RWPE2 (cell line): ENCODE data around the gene NCMAP.
"Not testable (repeated sequence)": the region's sequence is repeated elsewhere in the genome, so short reads cannot be mapped to it uniquely, and the experiment has no call there.

Experiments used
- ATAC-seq: fragments of 200-7000 bp; cut with Tn5 transposase; 3 replicates; pipeline ENCODE4 v1.9.1; 2021; ENCODE audit warnings: low read depth
- DNase-seq: peaks from one replicate; pipeline ENCODE4 v3.0.0-alpha.2; 2020; ENCODE audit warnings: low spot score
- H3K27ac ChIP-seq: fragments of 450-650 bp; 2 replicates; pipeline ENCODE4 v1.5.1; 2017; ENCODE audit warnings: mild to moderate bottlenecking; ENCODE audit not compliant: poor library complexity, severe bottlenecking
- H3K27me3 ChIP-seq: fragments of 250-450 bp; sonication (Bioruptor Pico); 2 replicates; pipeline ENCODE4 v1.5.1; 2021; ENCODE audit warnings: mild to moderate bottlenecking, moderate library complexity; ENCODE audit not compliant: insufficient read depth, poor library complexity, severe bottlenecking
- H3K36me3 ChIP-seq: fragments of 250-450 bp; sonication (Bioruptor Pico); 2 replicates; pipeline ENCODE4 v1.5.1; 2020; ENCODE audit warnings: low read depth, mild to moderate bottlenecking, moderate library complexity
- H3K4me1 ChIP-seq: fragments of 250-450 bp; sonication (Bioruptor Pico); 2 replicates; pipeline ENCODE4 v1.5.1; 2021; ENCODE audit warnings: mild to moderate bottlenecking, moderate library complexity; ENCODE audit not compliant: insufficient read depth, poor library complexity, severe bottlenecking
- H3K4me3 ChIP-seq: fragments of 250-450 bp; sonication (Bioruptor Pico); 2 replicates; pipeline ENCODE4 v1.5.1; 2021; ENCODE audit warnings: mild to moderate bottlenecking, moderate library complexity; ENCODE audit not compliant: severe bottlenecking
- H3K9me3 ChIP-seq: fragments of 250-450 bp; sonication (Bioruptor Pico); 2 replicates; pipeline ENCODE4 v1.5.1; 2021; ENCODE audit warnings: mild to moderate bottlenecking, moderate library complexity; ENCODE audit not compliant: severe bottlenecking
- CTCF ChIP-seq: fragments of 450-650 bp; IDR thresholded peaks from one replicate; pipeline ENCODE4 v1.5.1; 2017; ENCODE audit warnings: mild to moderate bottlenecking, moderate library complexity; ENCODE audit not compliant: poor library complexity, severe bottlenecking

Gene NCMAP

GRCh38 chr1:24548070-24548469 lies 7.8 kb upstream of the NCMAP start:
- no peaks in the 10 kb centered on the region for H3K9me3 ChIP-seq
- TF ChIP-seq CTCF, result no peak
- H3K4me3 ChIP-seq, result no peak overlapping the region
- peaks cover 11% of the 10 kb centered on the region for H3K4me1 ChIP-seq
- ATAC-seq (no peak), DNase-seq (no peak)
- no peaks in the 10 kb centered on the region for H3K27me3 ChIP-seq
- H3K36me3 ChIP-seq, result no peaks in the 10 kb centered on the region
- H3K27ac ChIP-seq, result no peak overlapping the region

- DNase-seq, H3K4me3 ChIP-seq, H3K27me3 ChIP-seq, H3K27ac ChIP-seq, H3K9me3 ChIP-seq, H3K4me1 ChIP-seq, H3K36me3 ChIP-seq, ATAC-seq: not testable (repeated sequence)
These were observed 6.7 kb upstream of the NCMAP start for GRCh38 chr1:24549210-24549609.

GRCh38 chr1:24551290-24551959 lies 4.5 kb upstream of the NCMAP start:
- no peak for DNase-seq
- H3K27ac ChIP-seq, result no peak overlapping the region
- H3K36me3 ChIP-seq, result no peaks in the 10 kb centered on the region
- no peaks in the 10 kb centered on the region for H3K4me1 ChIP-seq
- H3K4me3 ChIP-seq, result no peak overlapping the region
- TF ChIP-seq CTCF, result no peak
- H3K9me3 ChIP-seq, result no peaks in the 10 kb centered on the region
- no peak; the same call in 2 of the 3 replicates for ATAC-seq
- H3K27me3 ChIP-seq, result no peaks in the 10 kb centered on the region

- Histone ChIP-seq H3K36me3 (no peaks in the 10 kb centered on the region), H3K9me3 (no peaks in the 10 kb centered on the region), H3K4me3 (no peak overlapping the region), H3K27ac (no peak overlapping the region), H3K4me1 (no peaks in the 10 kb centered on the region), H3K27me3 (no peaks in the 10 kb centered on the region)
- DNase-seq (no peak), ATAC-seq (no peak)
- TF ChIP-seq CTCF, result no peak
These were observed 3.8 kb upstream of the NCMAP start for GRCh38 chr1:24551960-24552571.

GRCh38 chr1:24553931-24554330 lies 2.0 kb upstream of the NCMAP start:
- ATAC-seq, result no peak
- H3K27ac ChIP-seq, result no peak overlapping the region
- TF ChIP-seq CTCF, result no peak
- no peaks in the 10 kb centered on the region for H3K4me1 ChIP-seq
- H3K36me3 ChIP-seq, result no peaks in the 10 kb centered on the region
- H3K27me3 ChIP-seq, result no peaks in the 10 kb centered on the region
- H3K9me3 ChIP-seq, result no peaks in the 10 kb centered on the region
- H3K4me3 ChIP-seq, result no peak overlapping the region
- DNase-seq, result no peak
